ENCODE measurements around the gene A1CF. TPM values are rescaled to one million over a fixed set of nuclear protein-coding genes. Genes with fewer than 3 reads are reported as not detected.
"Not testable (repeated sequence)": the region's sequence is repeated elsewhere in the genome, so short reads cannot be mapped to it uniquely, and the experiment has no call there.

A1CF gene
- total RNA-seq, 3 donors from 2014 or later: under 0.01 TPM; not detected in 2

DNA sequence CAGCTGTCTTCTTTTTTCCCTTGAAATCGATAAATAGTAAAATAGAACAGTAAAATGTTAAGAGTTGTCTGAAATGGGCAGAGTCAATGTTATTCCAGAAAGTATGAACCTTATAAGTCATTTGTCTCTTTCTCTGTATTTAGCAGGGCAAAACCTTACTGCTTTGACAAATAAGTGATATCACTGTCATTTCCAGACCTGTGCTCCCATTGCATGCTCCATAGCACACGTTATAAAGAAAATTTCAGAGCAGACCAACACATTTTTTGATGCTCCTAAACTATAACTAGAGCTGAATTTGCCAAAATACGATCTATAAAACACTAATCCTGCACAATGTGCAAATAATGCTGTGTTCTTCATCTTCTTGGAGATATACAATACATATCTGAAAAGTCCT lies 1.1 kb downstream of the A1CF start:
- Histone ChIP-seq H3K4me3 (no peak overlapping the region), H3K36me3 (no peaks in the 10 kb centered on the region), H3K4me1 (no peaks in the 10 kb centered on the region), H3K27me3 (no peaks in the 10 kb centered on the region), H3K27ac (no peak overlapping the region), H3K9me3 (no peaks in the 10 kb centered on the region)
- TF ChIP-seq, protein P1, sequence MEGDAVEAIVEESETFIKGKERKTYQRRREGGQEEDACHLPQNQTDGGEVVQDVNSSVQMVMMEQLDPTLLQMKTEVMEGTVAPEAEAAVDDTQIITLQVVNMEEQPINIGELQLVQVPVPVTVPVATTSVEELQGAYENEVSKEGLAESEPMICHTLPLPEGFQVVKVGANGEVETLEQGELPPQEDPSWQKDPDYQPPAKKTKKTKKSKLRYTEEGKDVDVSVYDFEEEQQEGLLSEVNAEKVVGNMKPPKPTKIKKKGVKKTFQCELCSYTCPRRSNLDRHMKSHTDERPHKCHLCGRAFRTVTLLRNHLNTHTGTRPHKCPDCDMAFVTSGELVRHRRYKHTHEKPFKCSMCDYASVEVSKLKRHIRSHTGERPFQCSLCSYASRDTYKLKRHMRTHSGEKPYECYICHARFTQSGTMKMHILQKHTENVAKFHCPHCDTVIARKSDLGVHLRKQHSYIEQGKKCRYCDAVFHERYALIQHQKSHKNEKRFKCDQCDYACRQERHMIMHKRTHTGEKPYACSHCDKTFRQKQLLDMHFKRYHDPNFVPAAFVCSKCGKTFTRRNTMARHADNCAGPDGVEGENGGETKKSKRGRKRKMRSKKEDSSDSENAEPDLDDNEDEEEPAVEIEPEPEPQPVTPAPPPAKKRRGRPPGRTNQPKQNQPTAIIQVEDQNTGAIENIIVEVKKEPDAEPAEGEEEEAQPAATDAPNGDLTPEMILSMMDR (IDR thresholded peaks at IDR 0.05): no peak
- no peak for TF ChIP-seq POLR2A (IDR thresholded peaks at IDR 0.05)
- no peak for TF ChIP-seq POLR2AphosphoS5 (IDR thresholded peaks at IDR 0.05)
- intact Hi-C loops (cut with DNase I; ENCODE audit: low total_unique reads): no loop called here
- DNase-seq (ENCODE audit: low spot score in 2 of 2): no peak

DNA sequence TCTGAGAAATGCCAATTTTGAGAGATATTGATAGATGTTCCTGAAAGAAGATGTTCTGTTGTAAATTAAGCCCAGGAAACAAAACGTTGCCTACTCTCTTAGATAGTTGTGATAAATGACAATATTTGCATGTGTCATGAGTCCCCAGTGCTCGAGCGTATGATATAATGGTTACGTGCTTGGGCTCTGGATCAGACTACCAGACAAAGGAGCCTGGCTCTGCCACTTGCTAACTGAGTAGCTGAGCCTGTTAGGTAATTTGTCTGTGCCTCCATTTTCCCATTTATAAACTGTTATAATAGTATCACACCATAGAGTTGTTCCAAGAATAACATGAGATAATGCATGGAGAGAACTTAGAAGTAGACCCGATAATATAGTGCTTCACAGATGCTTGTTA lies 1.8 kb downstream of the A1CF start:
- intact Hi-C loops (cut with DNase I; ENCODE audit: low total_unique reads): no loop called here
- H3K36me3 ChIP-seq: no peaks in the 10 kb centered on the region
- no peak for DNase-seq (ENCODE audit: low spot score in 2 of 2)
- H3K4me1 ChIP-seq: no peaks in the 10 kb centered on the region
- no peaks in the 10 kb centered on the region for H3K27me3 ChIP-seq
- H3K27ac ChIP-seq: no peak overlapping the region
- no peaks in the 10 kb centered on the region for H3K9me3 ChIP-seq
- TF ChIP-seq POLR2A (IDR thresholded peaks at IDR 0.05): no peak
- TF ChIP-seq POLR2AphosphoS5 (IDR thresholded peaks at IDR 0.05): no peak
- TF ChIP-seq, protein P1 (IDR thresholded peaks at IDR 0.05): no peak
- no peak overlapping the region for H3K4me3 ChIP-seq

DNA sequence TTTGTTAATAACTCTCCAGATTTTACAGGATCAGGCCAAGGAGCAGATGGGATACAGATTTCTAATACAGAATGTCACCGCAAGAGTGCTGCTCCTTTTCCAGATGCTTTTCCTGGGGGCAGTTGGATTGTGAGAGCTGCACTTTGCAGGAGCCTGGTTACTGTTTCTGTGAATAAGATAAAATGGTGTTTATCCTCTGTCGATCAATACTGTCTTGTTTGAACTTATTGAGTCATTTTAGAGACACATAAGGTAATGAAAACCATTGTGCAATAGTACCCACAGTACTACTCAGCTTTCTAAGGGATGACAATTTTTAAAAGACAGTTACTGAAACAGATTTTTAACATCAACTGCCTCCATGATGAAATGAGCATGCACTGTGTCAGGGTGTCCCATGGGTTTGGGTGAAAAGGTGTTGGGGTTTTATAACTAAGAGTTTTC lies 2.9 kb downstream of the A1CF start:
- no peak for TF ChIP-seq POLR2A (IDR thresholded peaks at IDR 0.05)
- no peaks in the 10 kb centered on the region for H3K9me3 ChIP-seq
- no peak overlapping the region for H3K4me3 ChIP-seq
- no peaks in the 10 kb centered on the region for H3K27me3 ChIP-seq
- H3K27ac ChIP-seq: no peak overlapping the region
- H3K36me3 ChIP-seq: no peaks in the 10 kb centered on the region
- DNase-seq (ENCODE audit: low spot score in 2 of 2): no peak
- intact Hi-C loops (cut with DNase I; ENCODE audit: low total_unique reads): no loop called here
- H3K4me1 ChIP-seq: no peaks in the 10 kb centered on the region

DNA sequence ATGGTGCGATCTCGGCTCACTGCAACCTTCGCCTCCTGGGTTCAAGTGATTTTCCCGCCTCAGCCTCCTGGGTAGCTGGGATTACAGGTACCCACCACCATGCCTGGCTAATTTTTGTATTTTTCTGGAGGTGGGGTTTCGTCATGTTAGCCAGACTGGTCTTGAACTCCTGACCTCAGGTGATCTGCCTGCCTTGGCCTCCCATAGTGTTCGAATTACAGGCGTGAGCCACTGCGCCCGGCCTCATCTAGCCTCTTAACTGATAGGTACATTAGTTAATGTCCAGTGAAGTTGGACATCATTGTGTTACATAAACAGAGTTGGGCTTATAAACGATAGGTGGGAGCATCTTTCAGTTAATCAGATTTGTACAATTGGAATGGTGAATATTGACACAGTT lies 4.4 kb downstream of the A1CF start:
- H3K4me3 ChIP-seq; H3K27ac ChIP-seq; H3K9me3 ChIP-seq; H3K4me1 ChIP-seq; DNase-seq (ENCODE audit: low spot score in 2 of 2); intact Hi-C loops (cut with DNase I; ENCODE audit: low total_unique reads); H3K36me3 ChIP-seq; H3K27me3 ChIP-seq: not testable (repeated sequence)

DNA sequence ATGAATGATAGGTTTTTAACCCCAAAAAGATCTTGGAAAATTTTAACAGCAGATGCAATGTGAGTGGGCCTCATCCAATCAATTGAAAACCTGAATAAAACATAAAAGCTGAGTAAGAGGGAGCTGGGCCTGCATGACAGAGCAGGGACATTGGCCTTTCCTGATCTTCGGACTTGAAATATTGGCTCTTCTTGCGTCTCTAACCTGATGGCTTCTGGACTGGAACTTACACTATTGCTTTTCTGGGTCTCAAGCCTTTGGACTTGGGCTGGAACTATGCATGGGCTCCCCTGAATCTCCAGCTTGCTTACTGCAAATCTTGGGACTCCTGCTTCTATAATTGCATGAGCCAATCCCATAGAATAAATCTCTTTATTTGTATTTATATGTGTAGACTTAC lies 9.0 kb downstream of the A1CF start:
- DNase-seq (ENCODE audit: low spot score in 2 of 2): no peak
- H3K9me3 ChIP-seq: no peaks in the 10 kb centered on the region
- no peaks in the 10 kb centered on the region for H3K4me1 ChIP-seq
- intact Hi-C loops (cut with DNase I; ENCODE audit: low total_unique reads): no loop called here
- H3K4me3 ChIP-seq: no peak overlapping the region
- H3K27ac ChIP-seq: no peak overlapping the region
- TF ChIP-seq POLR2A (IDR thresholded peaks at IDR 0.05) (no peak), POLR2AphosphoS5 (IDR thresholded peaks at IDR 0.05) (no peak)
- TF ChIP-seq, protein P1 (IDR thresholded peaks at IDR 0.05): no peak
- H3K36me3 ChIP-seq: no peaks in the 10 kb centered on the region
- H3K27me3 ChIP-seq: no peaks in the 10 kb centered on the region

DNA sequence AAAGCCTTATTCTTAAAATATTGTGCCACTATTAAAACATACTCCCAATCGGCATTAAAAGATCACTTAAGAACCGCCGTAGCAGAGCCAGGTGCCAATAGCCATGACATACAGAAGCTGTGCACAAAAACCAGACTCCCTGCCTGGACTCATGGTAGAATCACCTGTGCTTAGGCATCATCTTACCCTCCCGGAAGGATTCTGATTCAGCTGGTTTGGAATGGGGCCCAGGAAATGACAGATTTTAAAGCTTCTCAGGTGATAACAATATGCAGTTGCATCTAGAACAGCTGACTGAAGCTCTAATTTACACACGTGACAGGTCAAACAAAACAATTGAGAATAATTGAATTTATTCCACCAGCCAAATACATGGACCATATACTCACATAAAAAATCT lies 10.7 kb downstream of the A1CF start:
- Histone ChIP-seq H3K27ac (no peak overlapping the region), H3K9me3 (no peaks in the 10 kb centered on the region), H3K4me1 (no peaks in the 10 kb centered on the region), H3K36me3 (no peaks in the 10 kb centered on the region), H3K4me3 (no peak overlapping the region), H3K27me3 (no peaks in the 10 kb centered on the region)
- intact Hi-C loops (cut with DNase I; ENCODE audit: low total_unique reads): no loop called here
- no peak for DNase-seq (ENCODE audit: low spot score in 2 of 2)
- TF ChIP-seq POLR2A (IDR thresholded peaks at IDR 0.05) (no peak), POLR2AphosphoS5 (IDR thresholded peaks at IDR 0.05) (no peak)
- TF ChIP-seq, protein P1 (IDR thresholded peaks at IDR 0.05): no peak

All from breast epithelium (tissue), 4 donors.